A673 (cell line): ENCODE data around the gene ZDHHC11.
"Not testable (repeated sequence)": the region's sequence is repeated elsewhere in the genome, so short reads cannot be mapped to it uniquely, and the experiment has no call there.

Source experiments
- EZH2 ChIP-seq: fragments of 200-600 bp; sonication (generic); IDR thresholded peaks from 2 replicates; pipeline ENCODE4 v1.6.1; 2017; ENCODE audit warnings: borderline replicate concordance, low read depth, mild to moderate bottlenecking, mixed read lengths, antibody characterized with exemption, low read length; ENCODE audit not compliant: poor library complexity, severe bottlenecking
- TF ChIP-seq, protein P1 (sequence below): fragments of 300-800, 200-600 bp; sonication (generic); conservative IDR thresholded peaks from 2 replicates; pipeline ENCODE4 v1.5.1; 2017; ENCODE audit warnings: low read depth, mild to moderate bottlenecking, antibody characterized with exemption, low read length, moderate library complexity, mixed read lengths

DNA sequence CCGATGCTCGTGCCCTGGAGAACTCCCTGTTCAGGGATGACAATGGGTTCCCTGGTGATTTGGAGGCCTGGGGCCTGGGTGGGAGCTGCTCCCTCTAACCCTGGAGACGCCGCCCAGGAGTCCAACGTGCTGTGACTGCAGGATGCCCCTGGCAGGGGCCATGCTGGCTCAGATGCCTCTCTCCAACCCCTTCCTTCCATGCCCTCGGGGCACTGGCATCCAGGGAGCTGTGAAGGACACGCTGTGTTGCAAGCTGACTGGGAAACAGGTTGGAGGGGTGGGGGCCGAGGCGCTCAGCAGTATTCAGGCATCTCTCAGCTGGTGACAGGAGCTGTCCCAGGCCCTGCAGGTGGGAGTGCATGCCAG is 75.2 kb downstream of the ZDHHC11 start:
- TF ChIP-seq, protein P1, sequence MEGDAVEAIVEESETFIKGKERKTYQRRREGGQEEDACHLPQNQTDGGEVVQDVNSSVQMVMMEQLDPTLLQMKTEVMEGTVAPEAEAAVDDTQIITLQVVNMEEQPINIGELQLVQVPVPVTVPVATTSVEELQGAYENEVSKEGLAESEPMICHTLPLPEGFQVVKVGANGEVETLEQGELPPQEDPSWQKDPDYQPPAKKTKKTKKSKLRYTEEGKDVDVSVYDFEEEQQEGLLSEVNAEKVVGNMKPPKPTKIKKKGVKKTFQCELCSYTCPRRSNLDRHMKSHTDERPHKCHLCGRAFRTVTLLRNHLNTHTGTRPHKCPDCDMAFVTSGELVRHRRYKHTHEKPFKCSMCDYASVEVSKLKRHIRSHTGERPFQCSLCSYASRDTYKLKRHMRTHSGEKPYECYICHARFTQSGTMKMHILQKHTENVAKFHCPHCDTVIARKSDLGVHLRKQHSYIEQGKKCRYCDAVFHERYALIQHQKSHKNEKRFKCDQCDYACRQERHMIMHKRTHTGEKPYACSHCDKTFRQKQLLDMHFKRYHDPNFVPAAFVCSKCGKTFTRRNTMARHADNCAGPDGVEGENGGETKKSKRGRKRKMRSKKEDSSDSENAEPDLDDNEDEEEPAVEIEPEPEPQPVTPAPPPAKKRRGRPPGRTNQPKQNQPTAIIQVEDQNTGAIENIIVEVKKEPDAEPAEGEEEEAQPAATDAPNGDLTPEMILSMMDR = not testable (repeated sequence)
- not testable (repeated sequence) for TF ChIP-seq EZH2
